ENCODE results near the gene P4HA2. TPM values are rescaled to one million over a fixed set of nuclear protein-coding genes. Genes with fewer than 3 reads are reported as not detected.

Gene P4HA2
- total RNA-seq: 174 and 190 TPM in 2 replicates

GRCh38 chr5:132227485-132228240 is at the start of gene P4HA2:
TSS of gene P4HA2 (minus strand) at chr5:132227853. CDS start at chr5:132218626, 9,227 bp downstream.
- Histone ChIP-seq H3K36me3 (ENCODE audit: control insufficient read depth, insufficient read depth, low read length) (no peaks in the 10 kb centered on the region), H3K4me3 (ENCODE audit: low read depth, low read length) (peak within 1 kb of the TSS; percentile 58), H3K27me3 (ENCODE audit: control insufficient read depth, insufficient read depth, low read length) (no peaks in the 10 kb centered on the region)
- DNase-seq (ENCODE audit: low read depth): peak; percentile 61
- FAIRE-seq: no peak
- TF ChIP-seq CTCF (IDR thresholded peaks at IDR 0.05; ENCODE audit: insufficient read depth, low read length, severe bottlenecking): peak; percentile 26

- no peak for DNase-seq (ENCODE audit: low read depth)
- TF ChIP-seq CTCF (IDR thresholded peaks at IDR 0.05; ENCODE audit: insufficient read depth, low read length, severe bottlenecking): no peak
- no peaks in the 10 kb centered on the region for H3K27me3 ChIP-seq (ENCODE audit: control insufficient read depth, insufficient read depth, low read length)
- no peak overlapping the region for H3K4me3 ChIP-seq (ENCODE audit: low read depth, low read length)
- no peak for FAIRE-seq
- peaks cover under 1% of the 10 kb centered on the region for H3K36me3 ChIP-seq (ENCODE audit: control insufficient read depth, insufficient read depth, low read length)
Observed at GRCh38 chr5:132277256-132277655, 49.6 kb upstream of the P4HA2 start.

GRCh38 chr5:132275367-132276220 is 47.9 kb upstream of the P4HA2 start:
- no peaks in the 10 kb centered on the region for H3K27me3 ChIP-seq (ENCODE audit: control insufficient read depth, insufficient read depth, low read length)
- H3K4me3 ChIP-seq (ENCODE audit: low read depth, low read length): no peak overlapping the region
- FAIRE-seq: no peak
- no peak for TF ChIP-seq CTCF (IDR thresholded peaks at IDR 0.05; ENCODE audit: insufficient read depth, low read length, severe bottlenecking)
- H3K36me3 ChIP-seq (ENCODE audit: control insufficient read depth, insufficient read depth, low read length): peaks cover 9% of the 10 kb centered on the region
- DNase-seq (ENCODE audit: low read depth): no peak

- Histone ChIP-seq H3K27me3 (ENCODE audit: control insufficient read depth, insufficient read depth, low read length) (no peaks in the 10 kb centered on the region), H3K4me3 (ENCODE audit: low read depth, low read length) (no peak overlapping the region), H3K36me3 (ENCODE audit: control insufficient read depth, insufficient read depth, low read length) (peaks cover 9% of the 10 kb centered on the region)
- no peak for TF ChIP-seq CTCF (IDR thresholded peaks at IDR 0.05; ENCODE audit: insufficient read depth, low read length, severe bottlenecking)
- DNase-seq (ENCODE audit: low read depth) (no peak), FAIRE-seq (no peak)
Observed at GRCh38 chr5:132274050-132274792, 46.6 kb upstream of the P4HA2 start.

- H3K4me3 ChIP-seq (ENCODE audit: low read depth, low read length): no peak overlapping the region
- no peak for TF ChIP-seq CTCF (IDR thresholded peaks at IDR 0.05; ENCODE audit: insufficient read depth, low read length, severe bottlenecking)
- no peaks in the 10 kb centered on the region for H3K27me3 ChIP-seq (ENCODE audit: control insufficient read depth, insufficient read depth, low read length)
- DNase-seq (ENCODE audit: low read depth) (no peak), FAIRE-seq (no peak)
- peaks cover 9% of the 10 kb centered on the region for H3K36me3 ChIP-seq (ENCODE audit: control insufficient read depth, insufficient read depth, low read length)
Observed at GRCh38 chr5:132273631-132274030, 46.0 kb upstream of the P4HA2 start.
